Suprapubic skin (tissue), 4 donors: ENCODE data around the gene XPNPEP2.

ENCODE experiments used
- EP300 ChIP-seq: sonication (generic); formaldehyde crosslinking; IDR thresholded peaks from one replicate; pipeline ENCODE4 v1.6.1; 2017; ENCODE audit warnings: antibody characterized with exemption
- POLR2A ChIP-seq, 2 donors: fragments of 450-650 bp; IDR thresholded peaks; one replicate each; pipeline ENCODE4 v1.6.1; 2017; ENCODE audit warnings: antibody characterized with exemption in 2 of 2, mild to moderate bottlenecking in 2 of 2, moderate library complexity in 2 of 2
- POLR2AphosphoS5 ChIP-seq, 3 donors: sonication (generic); formaldehyde crosslinking; IDR thresholded peaks; one replicate each; pipeline ENCODE4 v1.6.1; 2017; ENCODE audit warnings: antibody characterized with exemption in 3 of 3
- TF ChIP-seq, protein P1 (sequence below), 2 donors: fragments of 200-600 bp in 1 of 2; fragments of 450-650 bp in 1 of 2; sonication (generic) in 1 of 2; IDR thresholded peaks; one replicate each; pipeline ENCODE4 v1.5.1; 2016 to 2019; ENCODE audit warnings: antibody characterized with exemption in 2 of 2, mild to moderate bottlenecking in 1 of 2, moderate library complexity in 1 of 2

- TF ChIP-seq POLR2AphosphoS5 (IDR thresholded peaks at IDR 0.05) (no peak), POLR2A (IDR thresholded peaks at IDR 0.05) (no peak), EP300 (no peak)
- TF ChIP-seq, protein P1, sequence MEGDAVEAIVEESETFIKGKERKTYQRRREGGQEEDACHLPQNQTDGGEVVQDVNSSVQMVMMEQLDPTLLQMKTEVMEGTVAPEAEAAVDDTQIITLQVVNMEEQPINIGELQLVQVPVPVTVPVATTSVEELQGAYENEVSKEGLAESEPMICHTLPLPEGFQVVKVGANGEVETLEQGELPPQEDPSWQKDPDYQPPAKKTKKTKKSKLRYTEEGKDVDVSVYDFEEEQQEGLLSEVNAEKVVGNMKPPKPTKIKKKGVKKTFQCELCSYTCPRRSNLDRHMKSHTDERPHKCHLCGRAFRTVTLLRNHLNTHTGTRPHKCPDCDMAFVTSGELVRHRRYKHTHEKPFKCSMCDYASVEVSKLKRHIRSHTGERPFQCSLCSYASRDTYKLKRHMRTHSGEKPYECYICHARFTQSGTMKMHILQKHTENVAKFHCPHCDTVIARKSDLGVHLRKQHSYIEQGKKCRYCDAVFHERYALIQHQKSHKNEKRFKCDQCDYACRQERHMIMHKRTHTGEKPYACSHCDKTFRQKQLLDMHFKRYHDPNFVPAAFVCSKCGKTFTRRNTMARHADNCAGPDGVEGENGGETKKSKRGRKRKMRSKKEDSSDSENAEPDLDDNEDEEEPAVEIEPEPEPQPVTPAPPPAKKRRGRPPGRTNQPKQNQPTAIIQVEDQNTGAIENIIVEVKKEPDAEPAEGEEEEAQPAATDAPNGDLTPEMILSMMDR (IDR thresholded peaks at IDR 0.05): no peak
Measured at GRCh38 chrX:129782706-129783105, 43.9 kb downstream of the XPNPEP2 start.
